ENCODE measurements around the gene HDAC11. TPM values are rescaled to one million over a fixed set of nuclear protein-coding genes. Genes with fewer than 3 reads are reported as not detected.
A peak's percentile ranks its signal among the peaks of the same experiment; 100 is the strongest.

The HDAC11 gene
- total and polyA plus RNA-seq, 2 of the 13 experiments (the other 11 are each of a cell fraction or from before 2014, with no cell fraction given) = 13.7 to 33.1 TPM

GRCh38 chr3:13470894-13471574, 9.1 kb upstream of the HDAC11 start (continued):
- TF ChIP-seq, protein P1, sequence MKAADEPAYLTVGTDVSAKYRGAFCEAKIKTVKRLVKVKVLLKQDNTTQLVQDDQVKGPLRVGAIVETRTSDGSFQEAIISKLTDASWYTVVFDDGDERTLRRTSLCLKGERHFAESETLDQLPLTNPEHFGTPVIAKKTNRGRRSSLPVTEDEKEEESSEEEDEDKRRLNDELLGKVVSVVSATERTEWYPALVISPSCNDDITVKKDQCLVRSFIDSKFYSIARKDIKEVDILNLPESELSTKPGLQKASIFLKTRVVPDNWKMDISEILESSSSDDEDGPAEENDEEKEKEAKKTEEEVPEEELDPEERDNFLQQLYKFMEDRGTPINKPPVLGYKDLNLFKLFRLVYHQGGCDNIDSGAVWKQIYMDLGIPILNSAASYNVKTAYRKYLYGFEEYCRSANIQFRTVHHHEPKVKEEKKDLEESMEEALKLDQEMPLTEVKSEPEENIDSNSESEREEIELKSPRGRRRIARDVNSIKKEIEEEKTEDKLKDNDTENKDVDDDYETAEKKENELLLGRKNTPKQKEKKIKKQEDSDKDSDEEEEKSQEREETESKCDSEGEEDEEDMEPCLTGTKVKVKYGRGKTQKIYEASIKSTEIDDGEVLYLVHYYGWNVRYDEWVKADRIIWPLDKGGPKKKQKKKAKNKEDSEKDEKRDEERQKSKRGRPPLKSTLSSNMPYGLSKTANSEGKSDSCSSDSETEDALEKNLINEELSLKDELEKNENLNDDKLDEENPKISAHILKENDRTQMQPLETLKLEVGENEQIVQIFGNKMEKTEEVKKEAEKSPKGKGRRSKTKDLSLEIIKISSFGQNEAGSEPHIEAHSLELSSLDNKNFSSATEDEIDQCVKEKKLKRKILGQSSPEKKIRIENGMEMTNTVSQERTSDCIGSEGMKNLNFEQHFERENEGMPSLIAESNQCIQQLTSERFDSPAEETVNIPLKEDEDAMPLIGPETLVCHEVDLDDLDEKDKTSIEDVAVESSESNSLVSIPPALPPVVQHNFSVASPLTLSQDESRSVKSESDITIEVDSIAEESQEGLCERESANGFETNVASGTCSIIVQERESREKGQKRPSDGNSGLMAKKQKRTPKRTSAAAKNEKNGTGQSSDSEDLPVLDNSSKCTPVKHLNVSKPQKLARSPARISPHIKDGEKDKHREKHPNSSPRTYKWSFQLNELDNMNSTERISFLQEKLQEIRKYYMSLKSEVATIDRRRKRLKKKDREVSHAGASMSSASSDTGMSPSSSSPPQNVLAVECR (CRISPR knock-in tag; IDR thresholded peaks at IDR 0.05; ENCODE audit: borderline replicate concordance) = peak; percentile 87; the same call in 1 of the 2 replicates
- TF ChIP-seq ZBTB21 (CRISPR knock-in tag; IDR thresholded peaks at IDR 0.05) (no peak; the same call in 1 of the 2 replicates), HOXA3 (CRISPR knock-in tag; IDR thresholded peaks at IDR 0.05) (peak; percentile 79; the same call in 1 of the 2 replicates), RELA (CRISPR knock-in tag; IDR thresholded peaks at IDR 0.05) (no peak), CHD4 (IDR thresholded peaks at IDR 0.05; ENCODE audit: borderline replicate concordance, low read length) (no peak; the same call in none of the 2 replicates), ZNF451 (CRISPR knock-in tag; IDR thresholded peaks at IDR 0.05) (0 out of 2 replicates have a peak, but pooled peaks have one; percentile 56), ZNF850 (CRISPR knock-in tag; conservative IDR thresholded peaks at IDR 0.05) (no peak), ZNF180 (CRISPR knock-in tag; IDR thresholded peaks at IDR 0.05; ENCODE audit: borderline replicate concordance, low read depth) (no peak), ZNF510 (CRISPR knock-in tag; IDR thresholded peaks at IDR 0.05; ENCODE audit: low read depth) (no peak), PCBP2 (optimal IDR thresholded peaks at IDR 0.05; ENCODE audit: low read depth, low read length, poor library complexity, severe bottlenecking) (no peak), RNF219 (CRISPR knock-in tag; IDR thresholded peaks at IDR 0.05) (no peak), DMAP1 (CRISPR knock-in tag; IDR thresholded peaks at IDR 0.05) (peak; percentile 77), AFF4 (CRISPR knock-in tag; IDR thresholded peaks at IDR 0.05) (no peak), FOXM1 (CRISPR knock-in tag; IDR thresholded peaks at IDR 0.05) (no peak), GPN1 (CRISPR knock-in tag; IDR thresholded peaks at IDR 0.05; ENCODE audit: borderline replicate concordance) (no peak), ZNF549 (CRISPR knock-in tag; IDR thresholded peaks at IDR 0.05) (no peak)
- TF ChIP-seq, protein P2, sequence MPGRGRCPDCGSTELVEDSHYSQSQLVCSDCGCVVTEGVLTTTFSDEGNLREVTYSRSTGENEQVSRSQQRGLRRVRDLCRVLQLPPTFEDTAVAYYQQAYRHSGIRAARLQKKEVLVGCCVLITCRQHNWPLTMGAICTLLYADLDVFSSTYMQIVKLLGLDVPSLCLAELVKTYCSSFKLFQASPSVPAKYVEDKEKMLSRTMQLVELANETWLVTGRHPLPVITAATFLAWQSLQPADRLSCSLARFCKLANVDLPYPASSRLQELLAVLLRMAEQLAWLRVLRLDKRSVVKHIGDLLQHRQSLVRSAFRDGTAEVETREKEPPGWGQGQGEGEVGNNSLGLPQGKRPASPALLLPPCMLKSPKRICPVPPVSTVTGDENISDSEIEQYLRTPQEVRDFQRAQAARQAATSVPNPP (CRISPR knock-in tag; IDR thresholded peaks at IDR 0.05) = no peak

Data from HepG2 (cell line).